K562 (cell line): Measurements from ENCODE around the gene SIRT5. TPM values are rescaled to one million over a fixed set of nuclear protein-coding genes. Genes with fewer than 3 reads are reported as not detected.
A peak's percentile ranks its signal among the peaks of the same experiment; 100 is the strongest.

Source experiments
- BCL6 ChIP-seq: fragments of 250-450 bp; sonication (Bioruptor Pico); IDR thresholded peaks from 2 replicates; pipeline ENCODE4 v1.4.0; 2020
- BMI1 ChIP-seq: fragments of 150-350 bp; IDR thresholded peaks from 2 replicates; pipeline ENCODE4 v1.6.1; 2014; ENCODE audit warnings: low read length
- BRD9 ChIP-seq: fragments of 450-650 bp; IDR thresholded peaks from 2 replicates; pipeline ENCODE4 v1.6.1; 2018; ENCODE audit warnings: low read depth; ENCODE audit not compliant: partially characterized antibody
- BRF1 ChIP-seq: IDR thresholded peaks from 3 replicates; pipeline ENCODE4 v1.6.1; 2011; ENCODE audit warnings: borderline replicate concordance, mild to moderate bottlenecking; ENCODE audit not compliant: insufficient read length; ENCODE audit errors: extremely low read depth
- CBFA2T2 ChIP-seq: fragments of 450-650 bp; conservative IDR thresholded peaks from 2 replicates; pipeline ENCODE4 v1.6.1; 2017; ENCODE audit warnings: mild to moderate bottlenecking
- CBX8 ChIP-seq: fragments of 200-600 bp; sonication (generic); IDR thresholded peaks from 2 replicates; pipeline ENCODE4 v1.6.1; 2012; ENCODE audit warnings: borderline replicate concordance, mixed run types, low read depth, mild to moderate bottlenecking, moderate library complexity, mixed read lengths, low read length, control low read depth, inconsistent platforms; ENCODE audit not compliant: poor library complexity, severe bottlenecking; ENCODE audit errors: extremely low read depth
- FUS ChIP-seq: fragments of 200-400 bp; formaldehyde crosslinking; optimal IDR thresholded peaks from 2 replicates; pipeline ENCODE3; 2017; ENCODE audit warnings: low read depth, low read length
- HNRNPL ChIP-seq: fragments of 200-400 bp; formaldehyde crosslinking; IDR thresholded peaks from 2 replicates; pipeline ENCODE4 v1.6.1; 2017; ENCODE audit warnings: low read depth, mild to moderate bottlenecking, low read length
- ILF3 ChIP-seq: fragments of 450-650 bp; IDR thresholded peaks from 2 replicates; pipeline ENCODE4 v1.6.1; 2018; ENCODE audit warnings: antibody characterized with exemption, mild to moderate bottlenecking, moderate library complexity, borderline replicate concordance
- MCM3 ChIP-seq: fragments of 450-650 bp; IDR thresholded peaks from 2 replicates; pipeline ENCODE4 v1.6.1; 2016
- NCOA1 ChIP-seq: fragments of 450-650 bp; IDR thresholded peaks from 2 replicates; pipeline ENCODE4 v1.6.1; 2016; ENCODE audit warnings: low read depth
- PCBP1 ChIP-seq: fragments of 200-400 bp; formaldehyde crosslinking; IDR thresholded peaks from 2 replicates; pipeline ENCODE4 v1.6.1; 2018; ENCODE audit warnings: mild to moderate bottlenecking, low read depth, low read length; ENCODE audit not compliant: poor library complexity, severe bottlenecking
- RFX1 ChIP-seq: fragments of 450-650 bp; IDR thresholded peaks from 2 replicates; pipeline ENCODE4 v1.6.1; 2016; ENCODE audit warnings: mild to moderate bottlenecking, moderate library complexity
- SP1 ChIP-seq: sonication (generic); formaldehyde crosslinking; IDR thresholded peaks from 2 replicates; pipeline ENCODE4 v1.8.1; 2022; ENCODE audit warnings: mild to moderate bottlenecking, missing genetic modification reagents
- SP2 ChIP-seq: IDR thresholded peaks from 2 replicates; pipeline ENCODE4 v1.6.1; 2011; ENCODE audit warnings: mild to moderate bottlenecking, low read depth, low read length, moderate library complexity; ENCODE audit not compliant: poor library complexity, severe bottlenecking; ENCODE audit errors: extremely low read depth
- TGIF2 ChIP-seq: sonication (generic); formaldehyde crosslinking; IDR thresholded peaks from 2 replicates; pipeline ENCODE4 v1.8.1; 2022; ENCODE audit warnings: mild to moderate bottlenecking, missing genetic modification reagents, moderate library complexity
- ZC3H8 ChIP-seq: fragments of 450-650 bp; IDR thresholded peaks from 2 replicates; pipeline ENCODE4 v1.6.1; 2017
- polyA plus RNA-seq, 8 experiments: library from polyadenylated mRNA; depleted of rRNA in 4 of 8; stranded (reverse) in 5 of 8; unstranded in 3 of 8; fragments of >200 nt; fragmentation: Nextera tagmentation in 2 of 8; fragmentation: Illumina TruSeq in 1 of 8; extraction: Ambion mirVana in 2 of 8; extraction: Trizol in 1 of 8; gene quantifications; 2 replicates each; pipeline versions ENCODE4 v1.2.1 to v1.2.3, GENCODE V29; 2011 to 2014; ENCODE audit warnings: inconsistent platforms in 1 of 8, missing spikeins in 1 of 8
- total RNA-seq, 7 experiments: library from RNA; depleted of rRNA in 6 of 7; stranded (reverse); fragments of >200 nt in 6 of 7; fragmentation: Illumina TruSeq in 2 of 7; extraction: Trizol in 2 of 7; gene quantifications; 2 replicates each; pipeline versions ENCODE4 v1.2.1 to v1.2.3, GENCODE V29; 2011 to 2021; ENCODE audit warnings: low replicate concordance in 1 of 7
- TF ChIP-seq, protein P1 (sequence below), 2 experiments: IDR thresholded peaks in 1 of 2; conservative IDR thresholded peaks in 1 of 2; 2 replicates each; pipeline ENCODE4 v1.6.1; 2016; ENCODE audit warnings: low read depth in 2 of 2, mild to moderate bottlenecking in 1 of 2, missing compliant biosample characterization in 1 of 2, missing genetic modification characterization in 1 of 2, moderate library complexity in 1 of 2
- TF ChIP-seq, protein P2 (sequence below): IDR thresholded peaks from 2 replicates; pipeline ENCODE4 v1.6.1; 2011; ENCODE audit warnings: borderline replicate concordance, low read depth, mild to moderate bottlenecking, moderate library complexity, low read length; ENCODE audit not compliant: insufficient read depth, poor library complexity, severe bottlenecking
- TF ChIP-seq, protein P3 (sequence below): fragments of 250-450 bp; sonication (Bioruptor Pico); IDR thresholded peaks from 2 replicates; pipeline ENCODE4 v1.4.0; 2020

The SIRT5 gene
- total and polyA plus RNA-seq, 9 of the 15 experiments (the other 6 are each of a cell fraction or from before 2014, with no cell fraction given) = 2.1 to 15.7 (median 11.4) TPM

GRCh38 chr6:13574571-13575376, at the start of gene SIRT5 (continued):
- TF ChIP-seq SP1 (CRISPR knock-in tag) (peak; percentile 81), SP2 (no peak), HNRNPL (peak; percentile 64; the same call in 1 of the 2 replicates), BMI1 (no peak), NCOA1 (peak; percentile 50; the same call in 1 of the 2 replicates), BCL6 (no peak), ZC3H8 (no peak), PCBP1 (no peak), RFX1 (peak; percentile 31; the same call in 1 of the 2 replicates), ILF3 (no peak; the same call in 1 of the 2 replicates), CBFA2T2 (peak; percentile 16; the same call in 1 of the 2 replicates), MCM3 (no peak), BRD9 (peak; percentile 63), CBX8 (no peak), TGIF2 (CRISPR knock-in tag) (peak; percentile 49; the same call in 1 of the 2 replicates), BRF1 (no peak), FUS (no peak)
- TF ChIP-seq, protein P1, sequence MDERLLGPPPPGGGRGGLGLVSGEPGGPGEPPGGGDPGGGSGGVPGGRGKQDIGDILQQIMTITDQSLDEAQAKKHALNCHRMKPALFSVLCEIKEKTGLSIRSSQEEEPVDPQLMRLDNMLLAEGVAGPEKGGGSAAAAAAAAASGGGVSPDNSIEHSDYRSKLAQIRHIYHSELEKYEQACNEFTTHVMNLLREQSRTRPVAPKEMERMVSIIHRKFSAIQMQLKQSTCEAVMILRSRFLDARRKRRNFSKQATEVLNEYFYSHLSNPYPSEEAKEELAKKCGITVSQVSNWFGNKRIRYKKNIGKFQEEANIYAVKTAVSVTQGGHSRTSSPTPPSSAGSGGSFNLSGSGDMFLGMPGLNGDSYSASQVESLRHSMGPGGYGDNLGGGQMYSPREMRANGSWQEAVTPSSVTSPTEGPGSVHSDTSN (CRISPR knock-in tag; IDR thresholded peaks at IDR 0.05; ENCODE audit: low read depth) = no peak
- TF ChIP-seq, protein P1 (tag; conservative IDR thresholded peaks at IDR 0.05; ENCODE audit: low read depth) = no peak
- TF ChIP-seq, protein P2, sequence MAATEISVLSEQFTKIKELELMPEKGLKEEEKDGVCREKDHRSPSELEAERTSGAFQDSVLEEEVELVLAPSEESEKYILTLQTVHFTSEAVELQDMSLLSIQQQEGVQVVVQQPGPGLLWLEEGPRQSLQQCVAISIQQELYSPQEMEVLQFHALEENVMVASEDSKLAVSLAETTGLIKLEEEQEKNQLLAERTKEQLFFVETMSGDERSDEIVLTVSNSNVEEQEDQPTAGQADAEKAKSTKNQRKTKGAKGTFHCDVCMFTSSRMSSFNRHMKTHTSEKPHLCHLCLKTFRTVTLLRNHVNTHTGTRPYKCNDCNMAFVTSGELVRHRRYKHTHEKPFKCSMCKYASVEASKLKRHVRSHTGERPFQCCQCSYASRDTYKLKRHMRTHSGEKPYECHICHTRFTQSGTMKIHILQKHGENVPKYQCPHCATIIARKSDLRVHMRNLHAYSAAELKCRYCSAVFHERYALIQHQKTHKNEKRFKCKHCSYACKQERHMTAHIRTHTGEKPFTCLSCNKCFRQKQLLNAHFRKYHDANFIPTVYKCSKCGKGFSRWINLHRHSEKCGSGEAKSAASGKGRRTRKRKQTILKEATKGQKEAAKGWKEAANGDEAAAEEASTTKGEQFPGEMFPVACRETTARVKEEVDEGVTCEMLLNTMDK = no peak
- TF ChIP-seq, protein P3, sequence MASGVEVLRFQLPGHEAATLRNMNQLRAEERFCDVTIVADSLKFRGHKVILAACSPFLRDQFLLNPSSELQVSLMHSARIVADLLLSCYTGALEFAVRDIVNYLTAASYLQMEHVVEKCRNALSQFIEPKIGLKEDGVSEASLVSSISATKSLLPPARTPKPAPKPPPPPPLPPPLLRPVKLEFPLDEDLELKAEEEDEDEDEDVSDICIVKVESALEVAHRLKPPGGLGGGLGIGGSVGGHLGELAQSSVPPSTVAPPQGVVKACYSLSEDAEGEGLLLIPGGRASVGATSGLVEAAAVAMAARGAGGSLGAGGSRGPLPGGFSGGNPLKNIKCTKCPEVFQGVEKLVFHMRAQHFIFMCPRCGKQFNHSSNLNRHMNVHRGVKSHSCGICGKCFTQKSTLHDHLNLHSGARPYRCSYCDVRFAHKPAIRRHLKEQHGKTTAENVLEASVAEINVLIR (CRISPR knock-in tag) = no peak
